Esophagus (tissue), 2 donors: ENCODE results near the gene STARD13. TPM values are rescaled to one million over a fixed set of nuclear protein-coding genes. Genes with fewer than 3 reads are reported as not detected.

ENCODE experiments used
- H3K27ac ChIP-seq, 2 donors: one replicate each; pipeline ENCODE4 v1.5.1; 2013; ENCODE audit warnings: low read depth in 2 of 2, mild to moderate bottlenecking in 2 of 2, inconsistent platforms in 1 of 2, low read length in 1 of 2, moderate library complexity in 1 of 2
- H3K27me3 ChIP-seq, 2 donors: one replicate each; pipeline ENCODE4 v1.6.1; 2013; ENCODE audit warnings: low read length in 2 of 2, control low read depth in 1 of 2, mild to moderate bottlenecking in 1 of 2; ENCODE audit not compliant: insufficient read depth in 2 of 2, control insufficient read depth in 1 of 2
- H3K36me3 ChIP-seq, 2 donors: one replicate each; pipeline ENCODE4 v1.6.1; 2013; ENCODE audit warnings: low read length in 1 of 2; ENCODE audit not compliant: control insufficient read depth in 2 of 2, insufficient read depth in 2 of 2
- H3K4me1 ChIP-seq, 2 donors: one replicate each; pipeline ENCODE4 v1.6.1; 2013; ENCODE audit warnings: low read length in 1 of 2; ENCODE audit not compliant: control insufficient read depth in 2 of 2, insufficient read depth in 2 of 2
- H3K4me3 ChIP-seq, 2 donors: one replicate each; pipeline ENCODE4 v1.5.1; 2013; ENCODE audit warnings: low read length in 2 of 2, mild to moderate bottlenecking in 2 of 2, low read depth in 1 of 2, moderate library complexity in 1 of 2
- H3K9me3 ChIP-seq, 2 donors: one replicate each; pipeline ENCODE4 v1.6.1; 2013; ENCODE audit warnings: mild to moderate bottlenecking in 2 of 2, low read depth in 1 of 2, low read length in 1 of 2, moderate library complexity in 1 of 2; ENCODE audit not compliant: control insufficient read depth in 2 of 2, insufficient read depth in 1 of 2
- WGBS, 2 donors: extraction: QIAGEN DNeasy Blood & Tissue Kit; methylation state at CpG; one replicate each; pipeline ENCODE4 v1.1.7; 2013; 5-methylcytosine and 5-hydroxymethylcytosine counted together
- polyA plus RNA-seq, 2 donors: library from polyadenylated mRNA; stranded (reverse); fragments of 200-250 nt; gene quantifications; one replicate each; pipeline ENCODE4 v1.2.3, GENCODE V29; 2013
- donor health status: healthy with polysubstance abuse.
- donor health status: Bipolar disorder and iron deficiency.

STARD13 gene
- polyA plus RNA-seq, 2 donors = 1.6 to 3.0 TPM

- Histone ChIP-seq H3K4me1 (no peaks in the 10 kb centered on the region), H3K9me3 (no peaks in the 10 kb centered on the region), H3K27me3 (no peaks in the 10 kb centered on the region), H3K36me3 (no peaks in the 10 kb centered on the region), H3K27ac (no peak overlapping the region), H3K4me3 (no peak overlapping the region)
- 88 to 90% methylated on average over 7 of the region's 7 CpGs for WGBS, 2 donors
Measured at GRCh38 chr13:33322965-33323668, 37.6 kb upstream of the STARD13 start.

- H3K9me3 ChIP-seq = no peaks in the 10 kb centered on the region
- H3K4me3 ChIP-seq = no peak overlapping the region
- no peaks in the 10 kb centered on the region for H3K4me1 ChIP-seq
- H3K27me3 ChIP-seq = no peaks in the 10 kb centered on the region
- no peaks in the 10 kb centered on the region for H3K36me3 ChIP-seq
- no peak overlapping the region for H3K27ac ChIP-seq
- WGBS, 2 donors = 70 to 73% methylated on average over 5 of the region's 5 CpGs
Measured at GRCh38 chr13:33322543-33322809, 36.9 kb upstream of the STARD13 start.

GRCh38 chr13:33321686-33322542, 36.4 kb upstream of the STARD13 start:
- H3K9me3 ChIP-seq = no peaks in the 10 kb centered on the region
- H3K27ac ChIP-seq = no peak overlapping the region
- WGBS, 2 donors = 67 to 69% methylated on average over 11 of the region's 11 CpGs
- no peak overlapping the region for H3K4me3 ChIP-seq
- no peaks in the 10 kb centered on the region for H3K4me1 ChIP-seq
- H3K36me3 ChIP-seq = no peaks in the 10 kb centered on the region
- no peaks in the 10 kb centered on the region for H3K27me3 ChIP-seq

- Histone ChIP-seq H3K9me3 (no peaks in the 10 kb centered on the region), H3K27ac (no peak overlapping the region), H3K4me1 (no peaks in the 10 kb centered on the region), H3K27me3 (no peaks in the 10 kb centered on the region), H3K36me3 (no peaks in the 10 kb centered on the region), H3K4me3 (no peak overlapping the region)
- 93 to 98% methylated on average over 1 of the region's 1 CpG for WGBS, 2 donors
Measured at GRCh38 chr13:33319859-33320258, 34.3 kb upstream of the STARD13 start.

GRCh38 chr13:33318744-33319143, 33.2 kb upstream of the STARD13 start:
- no peaks in the 10 kb centered on the region for H3K9me3 ChIP-seq
- H3K36me3 ChIP-seq = no peaks in the 10 kb centered on the region
- WGBS, 2 donors = 79 to 84% methylated on average over 2 of the region's 2 CpGs

GRCh38 chr13:33318037-33318436, 32.5 kb upstream of the STARD13 start:
- Histone ChIP-seq H3K27ac (no peak overlapping the region), H3K4me3 (no peak overlapping the region), H3K27me3 (no peaks in the 10 kb centered on the region), H3K4me1 (no peaks in the 10 kb centered on the region), H3K9me3 (no peaks in the 10 kb centered on the region), H3K36me3 (no peaks in the 10 kb centered on the region)
- WGBS, 2 donors = 86 to 91% methylated on average over 3 of the region's 3 CpGs

More at GRCh38 chr13:33318744-33319143, 33.2 kb upstream of the STARD13 start:
- no peak overlapping the region for H3K27ac ChIP-seq
- H3K4me3 ChIP-seq = no peak overlapping the region
- H3K4me1 ChIP-seq = no peaks in the 10 kb centered on the region
- no peaks in the 10 kb centered on the region for H3K27me3 ChIP-seq

- no peak overlapping the region for H3K4me3 ChIP-seq
- no peaks in the 10 kb centered on the region for H3K27me3 ChIP-seq
- H3K9me3 ChIP-seq = no peaks in the 10 kb centered on the region
- H3K27ac ChIP-seq = no peak overlapping the region
- H3K4me1 ChIP-seq = no peaks in the 10 kb centered on the region
- WGBS, 2 donors = 77 to 86% methylated on average over 1 of the region's 1 CpG
- no peaks in the 10 kb centered on the region for H3K36me3 ChIP-seq
Measured at GRCh38 chr13:33316890-33317289, 31.3 kb upstream of the STARD13 start.

GRCh38 chr13:33313504-33313903, 27.9 kb upstream of the STARD13 start:
- no peak overlapping the region for H3K4me3 ChIP-seq
- H3K27ac ChIP-seq = no peak overlapping the region
- no peaks in the 10 kb centered on the region for H3K4me1 ChIP-seq
- 85 to 100% methylated on average over 1 of the region's 1 CpG for WGBS, 2 donors
- no peaks in the 10 kb centered on the region for H3K9me3 ChIP-seq
- no peaks in the 10 kb centered on the region for H3K36me3 ChIP-seq
- H3K27me3 ChIP-seq = no peaks in the 10 kb centered on the region

GRCh38 chr13:33312861-33313212, 27.3 kb upstream of the STARD13 start:
- no peaks in the 10 kb centered on the region for H3K36me3 ChIP-seq
- no peaks in the 10 kb centered on the region for H3K4me1 ChIP-seq
- WGBS, 2 donors = 37 to 55% methylated on average over 2 of the region's 2 CpGs
- no peak overlapping the region for H3K27ac ChIP-seq
- no peaks in the 10 kb centered on the region for H3K27me3 ChIP-seq
- no peak overlapping the region for H3K4me3 ChIP-seq
- H3K9me3 ChIP-seq = no peaks in the 10 kb centered on the region
